ENCODE results near the gene CUL7.
"Not testable (repeated sequence)": the region's sequence is repeated elsewhere in the genome, so short reads cannot be mapped to it uniquely, and the experiment has no call there.

Gene CUL7

DNA sequence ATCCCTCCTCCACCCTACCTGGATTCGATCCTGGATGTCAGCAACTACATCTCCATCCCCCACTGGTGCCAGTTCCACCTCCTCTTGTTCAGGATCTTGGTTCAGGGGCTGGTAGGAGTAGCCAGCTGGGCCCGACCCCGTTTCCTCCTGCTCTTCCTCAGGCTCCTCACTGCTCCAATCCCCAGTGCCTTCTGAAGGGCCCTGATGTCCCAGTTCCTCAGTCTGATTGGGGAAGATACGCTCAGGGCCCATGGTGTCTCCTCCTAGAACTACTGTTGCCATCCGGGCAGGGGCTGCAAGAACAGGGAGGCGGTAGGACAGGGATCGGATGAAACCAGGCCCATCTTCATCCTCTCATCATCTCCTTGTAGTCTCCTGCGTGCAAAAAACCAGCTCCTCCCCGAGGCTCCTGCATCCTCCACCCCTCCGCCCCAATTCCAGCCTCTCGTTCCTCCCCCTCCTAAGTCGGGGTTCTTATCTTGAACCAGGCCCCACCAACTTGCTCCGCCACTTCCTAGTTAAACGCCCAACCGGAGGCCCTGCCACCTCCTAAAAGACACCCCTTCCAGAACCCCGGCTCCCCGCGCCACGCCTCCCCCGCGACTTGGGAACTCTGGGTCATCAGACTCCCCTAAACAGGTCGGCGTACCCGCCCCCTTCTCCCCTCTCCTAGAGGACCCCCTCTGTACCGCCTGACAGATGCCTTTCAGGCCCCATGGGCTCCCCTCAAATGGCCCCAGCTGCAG, 40.4 kb downstream of the CUL7 start:
- no peak for DNase-seq

DNA sequence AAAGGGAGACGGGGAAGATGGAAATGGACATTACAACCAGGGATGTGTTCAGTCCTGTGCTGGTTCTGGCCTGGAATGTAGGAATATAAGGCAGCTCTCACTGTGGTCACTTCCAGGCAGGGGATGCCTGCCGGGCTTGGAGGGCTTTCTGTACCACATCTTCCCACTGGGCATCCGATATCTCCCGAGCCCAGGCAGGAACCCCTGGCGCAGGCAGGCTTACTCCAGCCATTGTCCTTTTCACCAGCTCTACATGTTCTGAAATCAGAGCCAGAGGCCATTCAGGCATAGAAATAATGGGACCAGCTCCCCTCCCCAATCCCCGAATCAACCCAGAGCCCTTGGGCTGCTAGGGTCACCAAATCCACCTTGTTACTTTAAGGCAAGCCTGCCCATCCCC, 41.3 kb downstream of the CUL7 start:
- no peak for DNase-seq

DNA sequence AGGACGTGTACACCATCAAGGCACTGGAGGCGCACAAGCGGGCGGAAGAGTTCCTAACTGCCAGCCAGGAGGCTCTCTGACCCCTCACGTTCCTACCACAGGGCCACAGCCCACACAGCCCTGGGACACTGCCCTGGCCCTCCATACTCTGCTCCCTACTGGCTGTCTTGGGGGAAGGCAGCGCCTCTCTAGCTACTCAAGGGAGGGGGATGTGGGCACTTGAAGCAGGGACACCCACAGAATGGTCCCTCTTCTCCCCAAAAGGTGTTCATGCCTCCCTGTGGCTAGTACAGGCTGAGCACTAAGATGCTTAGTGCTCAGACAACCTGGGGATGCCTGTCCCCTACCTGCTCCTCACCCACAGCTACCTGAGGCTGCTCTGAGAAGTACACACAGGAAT, 42.4 kb downstream of the CUL7 start:
- DNase-seq, result no peak

DNA sequence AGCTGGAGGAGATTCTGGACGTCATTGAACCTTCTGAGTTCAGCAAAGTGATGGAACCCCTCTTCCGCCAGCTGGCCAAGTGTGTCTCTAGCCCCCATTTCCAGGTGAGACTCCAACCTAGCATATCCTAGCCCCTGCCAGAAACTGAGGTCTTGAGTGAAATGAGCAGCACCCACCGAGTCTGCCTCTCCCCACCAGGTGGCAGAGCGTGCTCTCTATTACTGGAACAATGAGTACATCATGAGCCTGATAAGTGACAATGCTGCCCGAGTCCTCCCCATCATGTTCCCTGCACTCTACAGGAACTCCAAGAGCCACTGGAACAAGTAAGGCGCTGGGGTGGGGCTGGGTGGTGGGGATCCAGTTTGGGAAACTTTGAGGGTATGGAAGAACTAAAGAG, 44.5 kb downstream of the CUL7 start:
- peak; percentile 46 for DNase-seq

DNA sequence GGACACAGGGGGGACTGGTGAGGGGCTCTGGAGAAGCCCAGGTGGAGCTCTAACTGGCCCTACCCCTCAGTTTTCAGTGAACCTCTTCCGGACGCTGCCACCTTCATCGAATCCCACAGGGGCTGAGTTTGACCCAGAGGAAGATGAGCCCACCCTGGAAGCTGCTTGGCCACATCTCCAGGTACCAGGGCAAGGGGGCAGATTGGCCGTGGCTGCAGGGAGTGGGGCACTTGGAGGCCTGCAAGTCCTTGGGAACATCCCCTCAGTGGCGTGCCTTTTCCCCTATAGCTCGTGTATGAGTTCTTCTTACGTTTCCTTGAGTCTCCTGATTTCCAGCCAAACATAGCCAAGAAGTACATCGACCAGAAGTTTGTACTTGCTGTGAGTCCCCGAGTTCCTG, 46.5 kb downstream of the CUL7 start:
- no peak for DNase-seq

DNA sequence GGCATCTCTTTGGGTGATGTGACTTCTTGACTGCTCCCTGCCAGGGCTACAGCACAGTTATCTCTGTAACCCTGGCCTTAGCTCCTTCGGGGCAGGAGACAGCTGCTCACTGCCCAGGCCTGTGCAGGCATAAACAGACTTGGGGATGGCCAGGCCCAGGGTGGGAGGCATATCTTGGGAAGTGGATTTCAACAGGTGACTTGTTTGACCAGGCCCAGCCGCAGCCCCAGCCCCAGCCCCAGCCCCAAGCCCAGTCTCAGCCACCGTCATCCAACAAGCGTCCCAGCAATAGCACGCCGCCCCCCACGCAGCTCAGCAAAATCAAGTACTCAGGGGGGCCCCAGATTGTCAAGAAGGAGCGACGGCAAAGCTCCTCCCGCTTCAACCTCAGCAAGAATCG, 47.4 kb downstream of the CUL7 start:
- DNase-seq, result no peak

DNA sequence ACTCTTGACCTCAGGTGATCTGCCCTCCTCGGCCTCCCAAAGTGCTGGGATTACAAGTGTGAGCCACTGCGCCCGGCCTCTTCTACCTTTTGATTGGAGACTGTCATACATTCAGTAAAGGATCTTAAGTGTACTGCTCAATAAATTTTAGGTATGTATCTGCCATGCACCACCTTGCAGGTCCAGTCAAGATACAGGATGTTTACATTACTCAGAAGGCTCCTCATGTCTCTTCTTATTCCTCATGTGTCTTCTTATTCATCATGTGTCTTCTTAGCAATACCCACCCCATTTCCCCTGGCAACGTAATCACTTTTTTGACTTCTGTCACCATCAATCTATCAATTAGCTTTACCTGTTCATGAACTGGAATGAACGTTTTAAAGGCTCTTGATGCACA, 47.8 kb downstream of the CUL7 start:
- no peak for DNase-seq

DNA sequence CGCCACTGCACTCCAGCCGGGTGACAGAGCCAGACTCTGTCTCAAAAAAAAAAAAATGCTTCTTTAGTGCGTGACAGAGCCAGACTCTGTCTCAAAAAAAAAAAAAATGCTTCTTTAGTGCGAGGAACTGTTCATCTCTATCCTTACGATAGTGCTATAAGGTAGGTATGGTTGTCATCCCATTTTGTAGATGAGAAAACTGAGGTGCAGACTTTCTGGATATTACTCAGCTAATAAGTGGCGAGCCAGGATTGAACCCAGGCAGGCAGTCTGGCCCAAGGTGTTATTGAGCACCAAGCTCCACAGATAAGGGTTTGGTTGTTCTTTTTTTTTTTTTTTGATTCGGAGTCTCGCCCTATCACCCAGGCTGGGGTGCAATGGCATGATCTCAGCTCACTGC, 51.8 kb downstream of the CUL7 start:
- no peak for DNase-seq

DNA sequence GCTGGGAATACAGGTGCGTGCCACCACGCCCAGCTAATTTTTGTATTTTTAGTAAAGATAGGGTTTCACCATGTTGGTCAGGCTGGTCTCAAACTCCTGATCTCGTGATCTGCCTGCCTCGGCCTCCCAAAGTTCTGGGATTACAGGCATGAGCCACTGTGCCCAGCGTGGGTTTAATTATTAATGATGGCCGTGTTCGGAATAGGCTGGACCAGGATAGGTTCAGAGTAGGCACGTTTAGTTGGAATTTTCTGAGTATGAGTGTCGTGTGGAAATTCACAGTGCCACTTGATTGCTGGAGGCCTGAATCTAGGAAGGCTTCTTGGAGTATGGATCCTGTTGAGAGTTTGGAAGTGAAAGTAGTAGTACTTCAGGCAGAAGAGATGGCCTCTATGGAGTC, 55.4 kb downstream of the CUL7 start:
- not testable (repeated sequence) for DNase-seq

DNA sequence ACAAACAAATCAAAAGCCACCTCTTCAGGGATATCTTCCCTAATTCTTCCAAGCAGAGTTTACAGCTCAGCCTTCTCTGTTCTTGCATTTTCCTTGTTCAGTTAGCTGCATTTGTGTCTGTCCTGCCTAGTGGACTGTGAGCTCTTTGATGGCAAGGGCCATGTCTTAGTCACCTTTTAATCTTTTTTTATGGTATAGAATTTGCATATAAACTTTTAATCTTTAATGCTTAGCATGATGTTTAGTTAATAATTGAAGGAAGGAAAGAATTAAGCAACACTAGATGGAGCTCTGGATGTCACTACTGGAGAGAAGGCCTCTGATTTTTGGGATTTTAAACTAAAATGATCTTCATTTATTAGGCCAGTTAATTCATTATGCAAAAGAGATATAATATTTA, 57.1 kb downstream of the CUL7 start:
- DNase-seq, result no peak

DNA sequence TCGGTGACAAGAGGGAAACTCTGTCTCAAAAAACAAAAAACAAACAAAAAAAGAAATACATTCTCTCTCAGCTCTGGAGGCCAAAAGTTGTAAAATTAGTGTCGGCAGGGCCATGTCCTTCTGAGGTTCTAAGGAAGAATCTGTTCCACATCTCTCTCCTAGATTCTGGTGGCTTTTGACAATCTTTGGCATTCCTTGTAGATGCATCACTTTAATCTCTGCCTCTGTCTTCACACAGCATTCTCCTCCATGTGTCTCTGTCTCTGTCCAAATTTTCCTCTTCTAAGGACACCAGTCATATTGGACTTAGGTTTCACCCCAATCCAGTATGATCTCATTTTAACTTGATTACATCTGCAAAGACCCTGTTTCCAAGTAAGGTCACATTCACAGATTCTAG, 60.2 kb downstream of the CUL7 start:
- no peak for DNase-seq

DNA sequence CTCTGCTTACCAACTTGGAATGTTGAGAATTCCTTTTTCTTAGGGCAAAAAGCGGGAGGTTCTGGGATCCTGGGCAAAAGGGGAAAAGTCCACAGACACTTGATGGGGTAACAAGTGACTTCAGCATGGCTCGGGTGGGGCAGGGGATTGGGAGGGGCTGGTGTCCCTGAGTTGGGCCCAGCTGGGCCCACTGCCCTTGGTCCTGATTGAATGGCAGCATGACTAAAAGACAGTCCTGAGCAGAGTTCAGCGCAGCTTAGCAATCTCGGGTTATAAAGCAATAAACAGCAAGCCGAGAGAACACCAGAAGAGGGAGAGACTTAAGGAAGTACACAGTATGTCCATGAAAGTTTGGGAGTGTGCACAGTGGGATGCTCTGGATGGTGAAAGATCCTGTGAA, 63.7 kb downstream of the CUL7 start:
- no peak for DNase-seq

DNA sequence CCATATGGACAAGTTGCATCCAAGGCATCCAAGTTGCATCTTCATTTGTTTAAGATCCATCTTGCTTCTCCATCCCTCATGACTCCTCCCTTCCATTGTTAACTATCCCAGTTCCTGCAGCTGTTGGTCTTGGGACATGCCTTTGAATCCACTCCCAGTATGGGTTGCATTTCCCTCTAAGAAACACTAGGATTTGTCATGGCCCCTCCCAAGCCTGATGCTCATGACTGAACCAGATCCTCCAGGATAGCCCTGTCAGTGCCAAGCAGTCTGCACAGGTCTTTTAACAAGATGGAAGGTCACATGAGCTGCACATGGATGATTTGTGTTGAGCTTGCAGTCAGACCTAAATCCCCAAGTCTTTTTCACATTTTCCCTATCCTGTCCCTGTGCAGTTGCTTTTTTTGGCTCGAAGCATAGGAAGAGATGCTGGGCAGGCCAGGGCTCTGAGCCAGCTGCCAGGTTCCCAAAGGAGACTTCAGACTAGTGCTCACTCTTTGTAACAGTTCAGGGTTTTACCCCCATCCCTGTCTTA, 65.1 kb downstream of the CUL7 start:
- DNase-seq, result no peak

All from CD4-positive, alpha-beta T cell treated with Interleukin-17A for 1 hour (primary cell).